Osteocyte (in vitro differentiated cells): Measurements from ENCODE around the gene PTPRG. TPM values are rescaled to one million over a fixed set of nuclear protein-coding genes. Genes with fewer than 3 reads are reported as not detected.

ENCODE experiments used
- DNase-seq: peaks from one replicate; pipeline ENCODE4 v3.0.0; 2021; ENCODE audit warnings: mixed read lengths; ENCODE audit not compliant: unreplicated experiment; ENCODE audit errors: extremely low spot score
- H3K27ac Mint-ChIP-seq: one replicate; pipeline ENCODE4 v1.8.0; 2021; ENCODE audit warnings: mild to moderate bottlenecking, mixed read lengths; ENCODE audit not compliant: unreplicated experiment
- H3K27me3 Mint-ChIP-seq: one replicate; pipeline ENCODE4 v1.8.0; 2021; ENCODE audit warnings: mixed read lengths; ENCODE audit not compliant: unreplicated experiment
- H3K36me3 Mint-ChIP-seq: one replicate; pipeline ENCODE4 v1.8.0; 2021; ENCODE audit warnings: mixed read lengths; ENCODE audit not compliant: unreplicated experiment
- H3K4me1 Mint-ChIP-seq: one replicate; pipeline ENCODE4 v1.8.0; 2021; ENCODE audit warnings: mixed read lengths; ENCODE audit not compliant: unreplicated experiment
- H3K4me3 Mint-ChIP-seq: one replicate; pipeline ENCODE4 v1.8.0; 2021; ENCODE audit warnings: mild to moderate bottlenecking, moderate library complexity, mixed read lengths; ENCODE audit not compliant: unreplicated experiment
- H3K9me3 Mint-ChIP-seq: one replicate; pipeline ENCODE4 v1.8.0; 2021; ENCODE audit warnings: mixed read lengths; ENCODE audit not compliant: unreplicated experiment
- CTCF ChIP-seq: fragments of 200-600 bp; sonication (generic); IDR thresholded peaks from 2 replicates; pipeline ENCODE4 v1.5.0; 2021; ENCODE audit warnings: antibody characterized with exemption, mild to moderate bottlenecking, moderate library complexity
- total RNA-seq: library from RNA; stranded (reverse); gene quantifications from 2 replicates; pipeline ENCODE4 v1.2.1, GENCODE V29; 2021

Gene PTPRG
- total RNA-seq, 1 donor from 2014 or later: 48.1 TPM

- Mint-ChIP-seq H3K27me3 (peaks cover 8% of the 10 kb centered on the region), H3K4me3 (no peak overlapping the region), H3K27ac (peak overlapping the region; percentile 28), H3K36me3 (no peaks in the 10 kb centered on the region), H3K4me1 (peaks cover 14% of the 10 kb centered on the region), H3K9me3 (no peaks in the 10 kb centered on the region)
- no peak for DNase-seq
- no peak for TF ChIP-seq CTCF
Observed at GRCh38 chr3:61914276-61914675, 352.9 kb downstream of the PTPRG start.

- Mint-ChIP-seq H3K4me1 (peaks cover 14% of the 10 kb centered on the region), H3K4me3 (no peak overlapping the region), H3K36me3 (no peaks in the 10 kb centered on the region), H3K9me3 (no peaks in the 10 kb centered on the region), H3K27ac (no peak overlapping the region), H3K27me3 (peaks cover 5% of the 10 kb centered on the region)
- TF ChIP-seq CTCF: no peak
- DNase-seq: no peak
Observed at GRCh38 chr3:61915296-61915695, 353.9 kb downstream of the PTPRG start.

GRCh38 chr3:61919371-61919770, 358.0 kb downstream of the PTPRG start:
- no peak for TF ChIP-seq CTCF
- Mint-ChIP-seq H3K27me3 (no peaks in the 10 kb centered on the region), H3K9me3 (no peaks in the 10 kb centered on the region), H3K4me1 (peaks cover 8% of the 10 kb centered on the region), H3K4me3 (no peak overlapping the region), H3K27ac (no peak overlapping the region), H3K36me3 (no peaks in the 10 kb centered on the region)
- DNase-seq: no peak

GRCh38 chr3:61922118-61922517, 360.7 kb downstream of the PTPRG start:
- no peak for DNase-seq
- H3K9me3 Mint-ChIP-seq: no peaks in the 10 kb centered on the region

GRCh38 chr3:61924090-61924735, 362.8 kb downstream of the PTPRG start:
- Mint-ChIP-seq H3K4me1 (peaks cover 21% of the 10 kb centered on the region), H3K27ac (no peak overlapping the region), H3K36me3 (no peaks in the 10 kb centered on the region), H3K27me3 (no peaks in the 10 kb centered on the region), H3K4me3 (no peak overlapping the region), H3K9me3 (no peaks in the 10 kb centered on the region)
- no peak for DNase-seq
- no peak for TF ChIP-seq CTCF

More at GRCh38 chr3:61922118-61922517, 360.7 kb downstream of the PTPRG start:
- H3K27me3 Mint-ChIP-seq: no peaks in the 10 kb centered on the region
- no peaks in the 10 kb centered on the region for H3K36me3 Mint-ChIP-seq
- H3K4me3 Mint-ChIP-seq: no peak overlapping the region
- no peak overlapping the region for H3K27ac Mint-ChIP-seq
- TF ChIP-seq CTCF: no peak
- peaks cover 9% of the 10 kb centered on the region for H3K4me1 Mint-ChIP-seq
